ENCODE results near the gene MED12L. TPM values are rescaled to one million over a fixed set of nuclear protein-coding genes. Genes with fewer than 3 reads are reported as not detected.

Gene MED12L
- total and polyA plus RNA-seq, 9 of the 15 experiments (the other 6 are each of a cell fraction or from before 2014, with no cell fraction given), result not detected

- Histone ChIP-seq H3K79me2 (ENCODE audit: control insufficient read depth, insufficient read depth, low read length) (no peaks in the 10 kb centered on the region), H4K20me1 (replicated peaks; ENCODE audit: control insufficient read depth, insufficient read depth, low read length) (no peaks in the 10 kb centered on the region), H3K9me1 (ENCODE audit: control insufficient read depth, insufficient read depth, low read length) (no peaks in the 10 kb centered on the region), H3K36me3 (ENCODE audit: control insufficient read depth, insufficient read depth, low read length) (no peaks in the 10 kb centered on the region), H3K27ac (ENCODE audit: extremely low read depth, low read depth, low read length) (no peak overlapping the region), H3K4me3 (no peak overlapping the region), H2AFZ (ENCODE audit: low read depth, low read length) (peak overlapping the region; percentile 19; the same call in 1 of the 2 replicates), H3K4me1 (replicated peaks in 1 of 2; ENCODE audit: control insufficient read depth in 2 of 2, insufficient read depth in 2 of 2, low read length in 2 of 2) (peaks cover 0 to 4% of the 10 kb centered on the region in 2 experiments; a peak in 2 of 5 replicates), H3K27me3 (ENCODE audit: control insufficient read depth in 2 of 2, insufficient read depth in 2 of 2, low read length in 2 of 2) (peaks cover 13 to 21% of the 10 kb centered on the region in 2 experiments; a peak in 4 of 5 replicates), H3K4me2 (ENCODE audit: insufficient read depth, low read length) (no peak overlapping the region; the same call in 1 of the 2 replicates), H3K9ac (ENCODE audit: insufficient read depth in 1 of 2, low read depth in 2 of 2, low read length in 2 of 2) (no peak overlapping the region), H3K9me3 (replicated peaks; ENCODE audit: control insufficient read depth, insufficient read depth, low read depth, low read length) (no peaks in the 10 kb centered on the region)
- TF ChIP-seq SMC3 (conservative IDR thresholded peaks at IDR 0.05; ENCODE audit: insufficient read depth, low read depth, low read length), result no peak
- TF ChIP-seq CCNT2 (IDR thresholded peaks at IDR 0.05; ENCODE audit: borderline replicate concordance, extremely low read depth, insufficient read length, low read depth, low read length), result no peak
- no peak for TF ChIP-seq ESRRA (IDR thresholded peaks at IDR 0.05; ENCODE audit: borderline replicate concordance, low read depth)
- peak; percentile 50; the same call in 1 of the 2 replicates for TF ChIP-seq NFIC (IDR thresholded peaks at IDR 0.05)
- CTCF ChIA-PET (ENCODE audit: low intra/inter-chr PET ratio), result no interaction called here
- intact Hi-C loops (cut with micrococcal nuclease), result no loop called here
- WGBS (ENCODE audit: insufficient coverage, low coverage, missing lambda C conversion rate), result 5% methylated on average over 2 of the region's 2 CpGs
- POLR2A ChIA-PET, result interaction anchor here (0.6 to 1.1 kb wide), 3 partner anchors 12 to 36 kb away, joined by 3 read pairs; no protein-coding TSS in a partner anchor
- BruUV-seq (replicated peaks), result no TSS peak
- FAIRE-seq (no peak), DNase-seq (ENCODE audit: extremely low read depth in 1 of 4, low spot score in 3 of 4) (no peak), ATAC-seq (no peak)
- in situ Hi-C loops (cut with MboI), result no loop called here
Measured at GRCh38 chr3:151460228-151460627, 374.8 kb downstream of the MED12L start.

Data from K562 (cell line).